IPS DF 6.9 (cell line): ENCODE measurements around the gene IRF5.

Experiments used
- DNase-seq: peaks from one replicate; pipeline ENCODE4 v3.0.0-alpha.2; 2013; ENCODE audit warnings: low read depth, low spot score
- H3K27ac ChIP-seq: one replicate; pipeline ENCODE4 v1.5.1; 2013; ENCODE audit warnings: low read length, control low read depth
- H3K27me3 ChIP-seq: 2 replicates; pipeline ENCODE4 v1.6.1; 2013; ENCODE audit warnings: mild to moderate bottlenecking, low read length; ENCODE audit not compliant: control insufficient read depth, insufficient read depth
- H3K36me3 ChIP-seq: 2 replicates; pipeline ENCODE4 v1.6.1; 2013; ENCODE audit warnings: low read length; ENCODE audit not compliant: control insufficient read depth, insufficient read depth
- H3K4me1 ChIP-seq: 2 replicates; pipeline ENCODE4 v1.6.1; 2013; ENCODE audit warnings: low read length; ENCODE audit not compliant: control insufficient read depth, insufficient read depth
- H3K4me3 ChIP-seq: 2 replicates; pipeline ENCODE4 v1.5.1; 2013; ENCODE audit warnings: mild to moderate bottlenecking, low read length
- H3K9me3 ChIP-seq: 2 replicates; pipeline ENCODE4 v1.6.1; 2013; ENCODE audit warnings: low read length, inconsistent platforms; ENCODE audit not compliant: control insufficient read depth, insufficient read depth
- WGBS: extraction: QIAGEN DNeasy Blood & Tissue Kit; methylation state at CpG from one replicate; pipeline ENCODE4 v1.1.7; 2013; ENCODE audit warnings: mixed read lengths, missing lambda C conversion rate; ENCODE audit not compliant: insufficient read length, insufficient coverage; 5-methylcytosine and 5-hydroxymethylcytosine counted together

The IRF5 gene, protein sequence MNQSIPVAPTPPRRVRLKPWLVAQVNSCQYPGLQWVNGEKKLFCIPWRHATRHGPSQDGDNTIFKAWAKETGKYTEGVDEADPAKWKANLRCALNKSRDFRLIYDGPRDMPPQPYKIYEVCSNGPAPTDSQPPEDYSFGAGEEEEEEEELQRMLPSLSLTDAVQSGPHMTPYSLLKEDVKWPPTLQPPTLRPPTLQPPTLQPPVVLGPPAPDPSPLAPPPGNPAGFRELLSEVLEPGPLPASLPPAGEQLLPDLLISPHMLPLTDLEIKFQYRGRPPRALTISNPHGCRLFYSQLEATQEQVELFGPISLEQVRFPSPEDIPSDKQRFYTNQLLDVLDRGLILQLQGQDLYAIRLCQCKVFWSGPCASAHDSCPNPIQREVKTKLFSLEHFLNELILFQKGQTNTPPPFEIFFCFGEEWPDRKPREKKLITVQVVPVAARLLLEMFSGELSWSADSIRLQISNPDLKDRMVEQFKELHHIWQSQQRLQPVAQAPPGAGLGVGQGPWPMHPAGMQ

DNA sequence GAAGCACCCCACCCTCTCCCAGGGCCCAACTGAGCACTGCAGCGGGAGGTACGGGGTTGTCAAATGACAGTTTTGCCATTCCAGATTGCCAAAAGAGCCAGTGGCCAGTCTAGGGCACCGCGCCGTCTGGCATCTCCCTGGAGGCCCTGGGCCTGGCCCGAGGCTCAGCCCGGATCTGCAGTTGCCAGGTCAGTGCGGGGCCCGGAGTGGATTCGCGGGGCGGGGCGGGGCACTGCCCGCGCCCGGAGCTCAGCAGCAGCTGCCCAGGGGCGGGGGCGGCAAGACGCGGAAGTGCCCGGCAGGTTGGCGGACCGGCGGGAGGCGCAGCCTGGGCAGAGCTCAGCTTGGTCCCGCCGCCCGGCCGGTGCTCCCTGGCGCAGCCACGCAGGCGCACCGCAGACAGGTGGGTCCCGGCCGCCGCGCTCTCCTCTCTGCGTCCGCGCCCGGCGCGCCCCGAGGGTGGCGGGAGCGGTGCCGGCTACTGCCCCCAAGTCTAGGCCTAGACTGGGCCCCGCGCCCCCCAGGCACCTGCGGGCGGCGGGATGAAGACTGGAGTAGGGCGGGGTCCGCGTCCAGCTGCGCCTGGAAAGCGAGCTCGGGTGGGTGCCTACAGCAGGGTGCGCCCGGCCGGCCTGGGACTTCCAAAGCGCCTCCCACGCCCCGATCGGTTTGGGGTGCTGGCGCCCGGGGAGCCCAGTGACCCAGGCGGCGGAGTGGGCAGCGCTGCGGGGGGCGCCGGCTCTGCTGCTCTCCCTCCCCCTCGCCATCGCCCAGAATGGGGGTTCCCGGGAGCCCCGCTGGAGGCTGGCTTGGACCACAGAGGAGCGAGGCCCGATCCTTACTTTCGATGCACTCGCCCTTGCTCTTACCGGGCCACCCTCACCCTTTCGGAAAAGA is at the start of gene IRF5:
Gene IRF5, plus strand, starts transcription at position 281 of the 897 bp plus-strand sequence. CDS start 4,155 bp downstream, outside the sequence.
- no peak for DNase-seq
- no CpG with 5 or more reads among the region's 83 CpGs for WGBS
- H3K4me3 ChIP-seq: peak within 1 kb of the TSS; percentile 56
- H3K36me3 ChIP-seq: no peaks in the 10 kb centered on the region
- no peak within 1 kb of the TSS for H3K27ac ChIP-seq
- peaks cover 26% of the 10 kb centered on the region for H3K27me3 ChIP-seq
- peaks cover 2% of the 10 kb centered on the region; the same call in 1 of the 2 replicates for H3K4me1 ChIP-seq
- no peaks in the 10 kb centered on the region for H3K9me3 ChIP-seq

GRCh38 chr7:128888039-128888755 is 49.5 kb upstream of the IRF5 start:
- H3K27ac ChIP-seq: no peak overlapping the region
- no CpG with 5 or more reads among the region's 7 CpGs for WGBS
- H3K4me3 ChIP-seq: no peak overlapping the region
- DNase-seq: no peak
- no peaks in the 10 kb centered on the region for H3K9me3 ChIP-seq
- H3K36me3 ChIP-seq: no peaks in the 10 kb centered on the region
- peaks cover 10% of the 10 kb centered on the region for H3K4me1 ChIP-seq
- H3K27me3 ChIP-seq: no peaks in the 10 kb centered on the region

- H3K27ac ChIP-seq: no peak overlapping the region
- H3K4me3 ChIP-seq: no peak overlapping the region
- no peaks in the 10 kb centered on the region for H3K9me3 ChIP-seq
- WGBS: no CpG with 5 or more reads among the region's 11 CpGs
- H3K36me3 ChIP-seq: no peaks in the 10 kb centered on the region
- no peak for DNase-seq
- H3K4me1 ChIP-seq: peaks cover 10% of the 10 kb centered on the region
- H3K27me3 ChIP-seq: no peaks in the 10 kb centered on the region
These were observed 49.0 kb upstream of the IRF5 start for GRCh38 chr7:128888756-128889095.

- Histone ChIP-seq H3K36me3 (no peaks in the 10 kb centered on the region), H3K4me3 (no peak overlapping the region), H3K9me3 (no peaks in the 10 kb centered on the region), H3K27ac (no peak overlapping the region), H3K4me1 (peaks cover 10% of the 10 kb centered on the region), H3K27me3 (no peaks in the 10 kb centered on the region)
- WGBS: no CpG with 5 or more reads among the region's 8 CpGs
- DNase-seq: no peak
These were observed 48.6 kb upstream of the IRF5 start for GRCh38 chr7:128889121-128889520.

- Histone ChIP-seq H3K9me3 (no peaks in the 10 kb centered on the region), H3K4me1 (peaks cover 10% of the 10 kb centered on the region), H3K27ac (no peak overlapping the region), H3K36me3 (no peaks in the 10 kb centered on the region), H3K27me3 (no peaks in the 10 kb centered on the region), H3K4me3 (peak overlapping the region; percentile 54; the same call in 1 of the 2 replicates)
- no CpG with 5 or more reads among the region's 67 CpGs for WGBS
- no peak for DNase-seq
These were observed 47.2 kb upstream of the IRF5 start for GRCh38 chr7:128890306-128891109.

- H3K4me3 ChIP-seq: peak overlapping the region; percentile 54; the same call in 1 of the 2 replicates
- H3K4me1 ChIP-seq: peaks cover 10% of the 10 kb centered on the region
- WGBS: no CpG with 5 or more reads among the region's 41 CpGs
- no peaks in the 10 kb centered on the region for H3K27me3 ChIP-seq
- H3K36me3 ChIP-seq: no peaks in the 10 kb centered on the region
- no peak overlapping the region for H3K27ac ChIP-seq
- no peak for DNase-seq
- H3K9me3 ChIP-seq: no peaks in the 10 kb centered on the region
These were observed 46.4 kb upstream of the IRF5 start for GRCh38 chr7:128891110-128891941.

- Histone ChIP-seq H3K4me3 (no peak overlapping the region; the same call in 1 of the 2 replicates), H3K36me3 (no peaks in the 10 kb centered on the region), H3K4me1 (peaks cover 10% of the 10 kb centered on the region), H3K27me3 (no peaks in the 10 kb centered on the region), H3K9me3 (no peaks in the 10 kb centered on the region), H3K27ac (no peak overlapping the region)
- no CpG with 5 or more reads among the region's 11 CpGs for WGBS
- DNase-seq: no peak
These were observed 45.8 kb upstream of the IRF5 start for GRCh38 chr7:128891942-128892269.

GRCh38 chr7:128892521-128893250 is 45.0 kb upstream of the IRF5 start:
- no peak overlapping the region for H3K27ac ChIP-seq
- H3K36me3 ChIP-seq: no peaks in the 10 kb centered on the region
- H3K9me3 ChIP-seq: no peaks in the 10 kb centered on the region
- no peak overlapping the region for H3K4me3 ChIP-seq
- WGBS: no CpG with 5 or more reads among the region's 13 CpGs
- H3K27me3 ChIP-seq: no peaks in the 10 kb centered on the region
- no peak for DNase-seq
- peaks cover 10% of the 10 kb centered on the region for H3K4me1 ChIP-seq
